ENCODE data around the gene CCDC110.

GRCh38 chr4:185441479-185441878 is 30.1 kb downstream of the CCDC110 start:
- TF ChIP-seq POLR2A (IDR thresholded peaks at IDR 0.05; ENCODE audit: low read depth, low read length) = no peak
- no peak for TF ChIP-seq TAF1 (IDR thresholded peaks at IDR 0.05; ENCODE audit: borderline replicate concordance, low read depth, low read length)
